ENCODE data around the gene CCNYL1.

The CCNYL1 gene

DNA sequence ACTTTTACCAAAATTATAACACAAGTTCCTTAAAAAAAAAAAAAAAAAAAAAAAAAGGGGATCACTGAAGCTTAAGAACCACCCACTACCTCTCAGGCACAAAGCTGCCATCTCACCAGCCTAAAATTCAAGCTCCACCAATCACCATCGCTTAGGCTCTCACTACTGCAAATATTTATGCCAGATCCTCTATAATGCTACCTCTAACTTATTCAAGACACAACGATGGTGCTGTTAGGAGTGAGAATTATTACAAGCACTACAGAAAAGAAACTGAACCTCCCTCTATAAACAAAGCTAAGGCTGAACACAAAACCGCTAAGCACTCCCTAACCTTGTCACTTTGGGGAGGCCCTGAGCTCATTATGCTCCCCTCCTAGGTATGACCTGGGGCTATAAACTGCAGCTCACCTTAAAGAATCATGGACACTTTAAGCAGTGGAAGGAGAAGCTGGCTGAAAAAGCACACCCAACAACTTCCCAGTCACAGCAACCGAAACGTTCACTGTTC lies 54.7 kb downstream of the CCNYL1 start:
- no peak for DNase-seq (ENCODE audit: low read depth, low spot score)

DNA sequence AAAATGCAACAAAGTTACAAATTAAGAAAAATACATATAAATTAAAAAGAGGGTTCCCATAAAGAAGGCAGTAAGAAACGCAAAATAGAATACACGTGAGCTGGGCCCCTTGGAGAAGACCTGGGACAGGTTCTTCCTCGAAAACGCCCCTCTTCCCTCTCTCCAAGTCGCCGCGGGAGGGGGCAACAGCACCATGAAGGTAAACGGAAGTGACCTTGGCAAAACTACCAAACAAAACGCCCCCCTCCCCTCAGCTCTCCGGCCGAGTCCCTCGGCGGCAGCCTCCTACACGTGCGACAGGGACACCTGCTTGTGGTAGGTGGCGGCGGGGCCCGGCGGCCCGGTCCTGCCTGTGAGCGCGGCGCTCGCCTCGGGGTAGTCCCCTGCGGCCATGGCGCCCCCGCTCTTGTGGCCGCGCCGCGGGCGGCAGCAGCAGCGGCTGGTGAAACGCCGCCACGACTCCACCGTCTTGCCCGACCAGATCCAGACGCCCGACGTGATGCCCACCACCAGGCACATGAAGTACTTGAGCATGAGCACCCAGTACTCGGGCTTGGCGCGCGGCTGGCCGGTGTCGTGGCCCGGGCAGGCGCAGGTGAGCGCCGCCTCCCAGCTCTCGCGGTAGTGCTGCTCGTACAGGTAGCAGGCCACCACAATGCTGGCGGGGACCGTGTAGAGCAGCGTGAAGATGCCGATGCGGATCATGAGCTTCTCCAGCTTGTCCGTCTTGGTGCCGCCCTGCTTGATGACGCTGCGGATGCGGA lies 55.4 kb downstream of the CCNYL1 start:
- DNase-seq (ENCODE audit: low read depth, low spot score), result no peak

DNA sequence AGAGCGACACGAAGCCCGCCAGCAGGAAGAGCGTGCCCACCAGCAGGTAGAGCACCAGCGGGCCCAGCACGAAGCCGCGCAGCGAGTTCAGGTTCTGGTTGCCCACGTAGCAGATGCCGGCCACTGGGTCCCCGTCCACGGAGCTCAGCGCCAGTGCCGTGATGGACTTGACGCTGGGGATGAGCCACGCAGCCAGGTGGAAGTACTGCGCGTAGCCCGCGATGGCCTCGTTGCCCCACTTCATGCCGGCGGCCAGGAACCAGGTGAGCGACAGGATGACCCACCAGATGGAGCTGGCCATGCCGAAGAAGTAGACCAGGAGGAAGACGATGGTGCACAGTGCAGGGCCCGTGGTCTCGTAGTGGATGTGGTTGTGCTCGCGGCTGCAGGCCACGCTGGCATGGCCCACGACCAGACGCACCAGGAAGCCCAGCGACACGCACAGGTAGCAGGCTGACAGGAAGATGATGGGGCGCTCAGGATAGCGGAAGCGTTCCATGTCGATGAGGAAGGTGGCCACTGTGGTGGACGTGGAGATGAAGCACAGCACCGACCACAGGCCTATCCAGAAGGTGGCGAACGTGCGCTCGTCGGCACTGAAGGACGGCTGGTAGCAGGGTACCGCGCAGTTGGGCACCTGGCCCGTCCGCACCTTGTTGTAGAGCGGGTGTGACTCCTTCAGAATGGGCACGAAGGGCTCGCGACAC lies 56.2 kb downstream of the CCNYL1 start:
- no peak for DNase-seq (ENCODE audit: low read depth, low spot score)

DNA sequence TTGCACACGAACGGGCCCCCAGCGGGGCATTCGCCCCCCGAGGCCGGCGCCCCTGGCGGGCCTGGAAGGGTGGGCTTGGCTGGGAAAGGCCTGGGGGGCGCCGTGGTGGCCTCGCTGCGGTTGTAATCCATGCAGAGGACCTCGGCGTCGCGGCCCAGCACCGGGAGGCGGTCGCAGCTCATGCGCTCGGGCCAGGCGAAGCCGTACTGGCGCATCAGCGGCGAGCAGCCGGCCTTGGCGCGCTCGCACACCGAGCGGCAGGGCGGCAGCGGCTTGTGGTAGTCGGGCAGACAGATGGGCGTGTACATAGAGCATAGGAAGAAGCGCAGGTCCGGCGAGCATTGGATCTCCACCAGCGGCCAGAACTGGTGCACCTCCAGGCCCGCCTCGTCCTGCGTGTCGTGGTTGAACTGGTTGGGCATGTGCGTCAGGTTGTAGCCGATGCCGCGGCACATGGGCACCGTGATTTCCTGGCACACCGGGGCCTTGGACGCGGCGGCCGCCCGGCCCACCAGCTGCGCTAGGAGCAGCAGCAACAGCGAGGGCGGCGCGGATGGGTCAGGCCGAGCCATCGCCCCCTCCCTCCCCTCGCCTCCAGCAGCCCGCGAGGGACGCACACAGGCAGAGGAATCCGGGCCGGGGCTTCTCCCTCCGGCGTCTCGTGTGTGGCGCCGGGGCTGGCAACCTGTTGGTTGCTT lies 56.9 kb downstream of the CCNYL1 start:
- no peak for DNase-seq (ENCODE audit: low read depth, low spot score)

DNA sequence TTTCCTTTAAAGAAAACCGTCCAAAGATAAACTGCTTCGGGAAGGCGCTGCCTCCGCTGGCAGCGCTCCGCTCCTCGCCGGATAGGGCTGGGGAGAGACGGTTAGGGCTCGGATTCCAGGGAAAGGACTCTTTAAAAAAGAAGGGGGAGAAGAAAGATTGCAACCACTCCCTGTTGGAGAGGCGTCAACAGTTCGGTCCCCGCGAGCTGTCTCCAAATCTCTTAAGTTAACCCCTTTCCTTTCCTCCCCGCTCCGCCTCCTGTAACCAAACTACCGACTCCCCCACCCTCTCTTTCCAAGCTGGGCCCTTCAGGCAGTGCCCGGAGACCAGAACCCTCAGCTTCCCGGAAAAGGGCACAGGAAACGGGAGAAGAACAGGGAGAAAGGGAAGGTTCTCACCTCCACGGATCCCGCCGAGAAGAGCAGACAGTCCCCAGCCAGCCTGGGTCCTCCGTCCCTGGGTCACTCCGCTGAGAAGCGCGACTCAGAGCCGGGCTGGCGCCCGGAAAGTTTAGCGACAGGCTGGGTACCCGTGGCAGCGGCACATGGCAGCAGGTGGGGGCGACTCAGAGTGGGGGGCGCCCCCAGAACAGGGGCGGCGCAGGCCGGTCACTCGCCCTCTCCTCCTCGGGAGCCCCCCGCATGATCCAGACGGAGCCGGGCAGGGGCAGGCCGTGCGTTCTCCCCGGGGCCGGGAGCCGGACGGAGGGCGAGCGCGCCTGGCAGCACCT lies 57.6 kb downstream of the CCNYL1 start:
- DNase-seq (ENCODE audit: low read depth, low spot score), result no peak

DNA sequence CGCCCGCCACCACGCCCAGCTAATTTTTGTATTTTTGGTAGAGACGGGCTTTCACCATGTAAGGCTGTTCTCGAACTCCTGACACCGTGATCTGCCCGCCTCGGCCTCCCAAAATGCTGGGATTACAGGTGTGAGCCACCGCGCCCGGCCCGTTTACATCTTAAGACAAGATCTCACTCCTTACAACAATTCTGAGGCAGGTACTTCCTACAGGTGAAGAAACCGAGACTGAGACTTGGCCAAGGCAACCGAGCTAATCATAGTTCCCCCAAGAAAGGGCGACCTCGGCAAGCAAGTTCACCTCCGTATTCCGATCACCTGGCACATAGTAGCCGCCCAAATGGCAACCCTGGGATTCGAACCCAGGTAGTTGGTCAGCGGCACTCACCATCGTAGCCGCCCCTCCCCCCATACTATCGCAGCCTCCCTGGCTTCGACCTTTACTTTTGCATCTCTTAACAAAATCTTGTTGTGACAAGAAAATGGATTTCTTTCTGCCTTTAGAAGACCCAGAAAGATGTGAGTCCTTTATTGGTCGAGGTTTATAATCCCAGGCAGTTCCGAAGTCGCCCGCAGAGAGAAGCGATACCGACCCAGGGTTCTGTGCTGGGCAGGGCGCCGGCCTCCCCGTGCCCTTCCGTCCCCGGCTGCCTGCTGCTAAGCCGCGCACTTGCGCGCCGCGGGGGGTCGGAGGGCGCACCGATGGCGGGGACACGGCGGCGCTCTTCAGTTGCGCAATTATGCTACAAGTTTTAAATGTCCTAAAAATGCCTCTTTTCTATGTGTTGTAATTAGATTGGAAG lies 59.4 kb downstream of the CCNYL1 start:
- no peak for DNase-seq (ENCODE audit: low read depth, low spot score)

DNA sequence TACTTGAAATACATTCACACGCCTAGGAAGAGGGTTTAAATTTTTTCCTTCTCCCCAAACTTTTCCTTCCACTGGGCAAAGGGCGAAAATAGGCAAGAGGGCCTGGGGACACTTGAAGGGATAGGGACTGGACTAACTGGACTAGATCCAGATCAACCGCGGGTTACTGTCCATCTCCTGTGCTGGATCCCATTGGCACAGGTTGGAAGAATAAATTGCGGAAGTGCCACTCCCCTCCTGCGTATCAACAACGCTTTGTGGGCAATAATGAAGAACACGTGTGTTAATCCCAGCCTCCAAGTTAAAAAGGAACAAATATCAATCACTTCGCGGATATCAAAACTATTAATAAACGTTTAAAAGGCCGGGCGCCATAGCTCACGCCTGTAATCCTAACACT lies 60.0 kb downstream of the CCNYL1 start:
- DNase-seq (ENCODE audit: low read depth, low spot score), result no peak

DNA sequence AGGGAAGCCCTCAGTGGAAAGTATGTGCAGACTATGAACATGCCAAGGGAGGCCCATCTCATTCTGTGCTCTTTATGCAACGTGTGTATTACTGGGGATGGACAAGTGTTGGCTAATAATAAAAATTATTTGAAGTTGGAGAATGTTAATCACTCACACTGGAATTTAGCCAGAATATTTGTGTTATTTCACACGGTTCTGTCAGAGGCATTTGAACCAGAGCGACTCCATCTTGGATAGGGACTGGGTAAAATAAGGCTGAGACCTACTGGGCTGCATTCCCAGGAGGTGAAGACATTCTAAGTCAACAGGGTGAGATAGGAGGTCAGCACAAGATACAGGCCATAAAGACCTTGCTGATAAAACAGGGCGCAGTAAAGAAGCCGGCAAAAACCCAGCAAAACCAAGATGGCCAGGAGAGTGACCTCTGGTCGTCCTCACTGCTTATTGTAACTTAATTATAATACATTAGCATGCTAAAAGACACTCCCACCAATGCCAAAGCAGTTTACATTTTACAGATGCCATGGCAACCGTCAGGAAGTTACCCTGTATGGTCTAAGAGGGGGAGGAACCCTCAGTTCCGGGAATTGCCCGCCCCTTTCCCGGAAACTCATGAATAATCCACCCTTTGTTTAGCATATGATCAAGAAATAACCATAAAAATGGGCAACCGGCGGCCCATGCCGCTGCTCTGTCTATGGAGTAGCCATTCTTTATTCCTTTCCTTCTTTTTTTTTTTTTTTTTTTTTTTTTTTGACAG lies 60.8 kb downstream of the CCNYL1 start:
- no peak for DNase-seq (ENCODE audit: low read depth, low spot score)

DNA sequence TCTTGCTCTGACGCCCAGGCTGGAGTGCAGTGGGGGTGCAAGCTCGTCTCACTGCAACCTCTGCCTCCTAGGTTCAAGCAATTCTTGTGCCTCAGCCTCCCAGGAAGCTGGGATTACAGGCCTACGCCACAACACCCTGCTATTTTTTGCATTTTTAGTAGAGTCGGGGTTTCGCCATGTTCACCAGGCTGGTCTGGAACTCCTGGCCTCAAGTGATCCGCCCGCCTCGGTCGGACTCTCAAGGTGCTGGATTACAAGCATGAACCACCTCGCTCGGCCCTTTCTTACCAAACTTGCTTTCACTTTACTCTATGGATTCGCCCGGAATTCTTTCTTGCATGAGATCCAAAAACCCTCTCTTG lies 61.4 kb downstream of the CCNYL1 start:
- no peak for DNase-seq (ENCODE audit: low read depth, low spot score)

DNA sequence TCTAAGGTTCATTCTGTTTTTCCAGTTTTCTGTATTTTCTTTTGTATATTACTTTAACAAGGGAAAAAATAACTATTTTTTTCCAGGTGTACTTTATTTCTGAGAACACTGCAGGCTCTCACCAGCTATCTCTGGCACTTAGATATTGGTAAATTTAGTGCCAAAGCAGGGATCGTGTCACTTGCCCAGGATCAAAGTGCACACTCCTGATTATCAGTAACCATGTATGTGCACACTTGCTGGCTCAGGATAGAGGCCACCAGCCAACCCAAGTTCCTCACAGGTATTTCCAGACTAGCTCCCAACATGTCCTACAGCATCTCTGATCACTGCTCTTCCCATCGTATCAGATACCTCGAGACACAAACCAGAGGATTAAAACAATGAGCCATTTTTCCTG lies 64.0 kb downstream of the CCNYL1 start:
- DNase-seq (ENCODE audit: low read depth, low spot score), result no peak

DNA sequence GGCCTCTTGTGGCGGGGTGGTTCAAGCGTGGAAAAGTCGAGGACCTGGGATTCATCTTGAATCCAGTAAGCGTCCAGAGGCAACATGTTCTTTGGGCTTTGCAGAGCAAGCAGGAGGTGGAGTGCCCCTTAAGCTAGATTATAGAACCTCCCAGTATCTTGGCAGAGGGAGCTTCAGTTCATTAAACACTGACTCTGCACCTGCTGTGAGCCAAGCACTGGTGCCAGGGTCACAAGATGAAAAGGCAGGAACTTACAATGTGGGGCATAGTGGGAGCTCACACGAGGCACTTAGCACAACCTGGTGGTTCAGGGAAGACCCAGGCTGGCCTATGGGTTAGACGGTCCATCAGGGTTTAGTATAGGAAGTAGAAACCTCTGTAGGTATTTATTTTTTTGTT lies 65.7 kb downstream of the CCNYL1 start:
- DNase-seq (ENCODE audit: low read depth, low spot score), result no peak

DNA sequence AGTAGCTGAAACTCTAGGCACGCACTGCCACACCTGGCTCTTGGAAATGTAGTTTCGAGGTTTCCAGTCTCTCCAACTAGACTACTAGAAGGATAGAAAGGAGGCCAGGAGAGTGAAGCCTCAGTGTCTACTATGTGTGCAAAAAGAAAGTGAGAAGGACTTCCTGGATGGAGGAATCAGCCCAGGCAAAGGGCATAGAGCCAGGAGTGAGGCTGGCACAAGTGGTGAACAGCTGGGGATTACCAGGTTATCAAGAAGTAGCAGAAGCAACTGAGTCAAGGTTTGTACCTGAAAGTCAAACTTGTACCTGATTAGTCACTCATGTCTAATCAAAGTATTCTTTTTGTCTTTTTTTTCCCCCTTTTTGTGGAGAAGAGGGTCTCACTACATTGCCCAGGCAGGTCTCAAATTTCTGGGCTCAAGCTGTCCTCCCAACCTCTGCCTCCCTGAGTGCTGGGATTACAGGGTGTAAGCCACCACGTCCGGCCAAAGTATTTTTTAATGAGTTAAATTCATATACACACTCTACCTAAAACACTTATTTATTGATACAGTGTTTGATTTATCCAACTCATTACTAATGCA lies 67.0 kb downstream of the CCNYL1 start:
- no peak for DNase-seq (ENCODE audit: low read depth, low spot score)

DNA sequence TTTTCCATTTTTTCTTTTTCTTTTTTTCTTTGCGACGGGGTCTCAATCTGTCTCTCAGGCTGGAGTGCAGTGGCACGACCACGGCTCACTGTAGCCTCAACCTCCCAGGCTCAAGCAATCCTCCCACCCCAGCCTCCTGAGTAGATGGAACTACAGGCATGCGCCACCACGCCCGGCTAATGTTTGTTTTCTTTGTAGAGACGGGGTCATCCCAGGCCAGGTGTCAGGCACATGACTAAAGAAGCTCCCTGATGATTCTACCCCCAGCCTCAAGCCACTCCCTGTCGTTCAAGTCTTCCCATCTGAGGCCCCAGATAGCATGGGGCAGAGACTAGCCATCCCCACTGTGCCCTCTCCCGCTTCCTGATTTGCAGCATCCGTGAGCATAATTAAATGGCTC lies 68.1 kb downstream of the CCNYL1 start:
- DNase-seq (ENCODE audit: low read depth, low spot score), result no peak

DNA sequence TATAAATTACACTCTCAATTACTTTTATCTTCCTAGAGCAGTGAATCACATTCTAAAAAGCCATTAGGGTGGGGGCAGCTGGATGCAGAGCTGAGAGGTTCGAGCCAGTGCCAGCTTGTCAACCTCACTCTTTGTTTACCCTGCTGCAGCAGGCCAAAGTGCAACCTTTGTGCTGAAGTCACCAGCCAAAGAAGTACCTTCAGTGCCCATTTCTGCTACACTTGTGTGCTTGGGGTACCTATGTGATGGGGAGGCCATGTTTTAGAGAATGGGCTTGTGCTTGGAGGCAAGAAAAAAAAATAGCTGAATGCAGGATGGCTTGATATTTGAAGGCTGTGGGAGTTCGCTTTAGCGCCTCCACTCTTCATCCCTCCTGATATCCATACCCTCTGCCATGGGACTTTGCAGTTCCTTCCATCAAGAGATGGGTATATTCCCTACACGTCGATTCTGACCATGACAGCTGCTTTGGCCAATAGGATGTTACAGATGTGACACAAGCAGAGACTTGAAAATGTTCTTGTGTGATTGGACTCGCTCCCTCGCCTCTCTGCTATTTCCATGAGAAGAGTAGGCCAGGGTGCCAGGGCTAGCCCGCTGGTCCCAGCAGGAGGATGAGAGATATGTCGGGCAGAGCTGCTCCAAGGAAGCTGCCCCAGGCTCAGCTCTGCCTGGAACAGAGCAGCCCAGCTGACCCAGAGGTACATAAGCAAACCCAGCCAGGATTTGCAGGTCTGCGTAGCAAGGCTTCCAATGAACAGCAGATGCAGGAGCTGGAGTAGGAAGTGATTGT lies 71.0 kb downstream of the CCNYL1 start:
- DNase-seq (ENCODE audit: low read depth, low spot score), result no peak

DNA sequence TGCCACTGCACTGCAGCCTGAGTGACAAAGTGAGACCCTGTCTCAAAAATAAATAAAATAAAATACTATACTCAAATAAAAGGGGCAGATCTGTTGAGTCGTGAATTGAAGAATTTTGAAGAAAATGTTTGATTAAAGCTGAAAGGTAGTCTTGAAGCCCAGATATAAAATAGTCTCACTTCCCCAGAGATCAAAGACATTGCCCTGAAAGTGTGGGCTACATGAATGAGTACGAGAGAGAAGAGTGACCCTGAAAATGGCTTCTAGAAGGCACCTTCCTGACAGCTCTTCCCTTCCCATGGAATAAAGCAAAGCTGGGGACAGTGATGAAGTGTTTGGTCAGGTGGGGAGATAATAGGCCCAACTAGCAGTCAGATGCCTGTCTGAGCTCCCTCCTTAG lies 72.1 kb downstream of the CCNYL1 start:
- no peak for DNase-seq (ENCODE audit: low read depth, low spot score)

DNA sequence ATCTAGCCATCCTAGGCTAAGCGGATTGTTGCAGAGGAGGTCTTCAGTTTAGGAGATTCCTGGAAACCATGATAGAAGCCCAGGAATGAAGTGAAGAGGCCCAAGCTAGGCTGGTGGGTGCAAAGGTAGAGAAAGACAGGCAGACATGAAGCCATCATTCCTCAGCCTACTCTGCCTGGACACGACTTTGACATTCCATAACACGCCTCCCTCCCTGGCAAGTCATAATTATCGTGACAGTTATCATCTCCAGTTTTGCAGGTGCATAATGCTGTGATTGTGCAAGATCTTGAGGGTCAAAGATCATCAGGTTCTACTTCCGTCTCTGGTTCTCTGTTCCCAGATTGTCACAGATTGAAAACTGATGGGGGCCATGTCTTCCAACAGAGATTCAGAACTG lies 73.5 kb downstream of the CCNYL1 start:
- DNase-seq (ENCODE audit: low read depth, low spot score), result no peak

DNA sequence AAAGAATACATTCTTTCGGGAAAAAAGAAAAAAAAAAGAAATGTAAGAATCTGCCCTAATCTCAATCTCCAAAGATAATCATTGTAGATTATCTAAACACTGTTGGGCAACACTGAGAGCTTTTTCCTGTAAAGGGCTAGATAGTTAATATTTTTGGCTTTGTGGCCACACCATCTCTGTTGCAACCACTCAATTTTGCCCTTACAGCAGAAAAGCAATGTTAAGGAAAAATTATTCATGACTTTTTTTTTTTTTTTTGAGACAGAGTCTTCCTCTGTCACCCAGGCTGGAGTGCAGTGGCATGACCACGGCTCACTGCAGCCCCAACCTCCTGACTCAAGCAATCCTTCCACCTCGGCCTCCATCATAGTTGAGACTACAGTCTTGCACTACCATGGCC lies 75.6 kb downstream of the CCNYL1 start:
- DNase-seq (ENCODE audit: low read depth, low spot score), result no peak

DNA sequence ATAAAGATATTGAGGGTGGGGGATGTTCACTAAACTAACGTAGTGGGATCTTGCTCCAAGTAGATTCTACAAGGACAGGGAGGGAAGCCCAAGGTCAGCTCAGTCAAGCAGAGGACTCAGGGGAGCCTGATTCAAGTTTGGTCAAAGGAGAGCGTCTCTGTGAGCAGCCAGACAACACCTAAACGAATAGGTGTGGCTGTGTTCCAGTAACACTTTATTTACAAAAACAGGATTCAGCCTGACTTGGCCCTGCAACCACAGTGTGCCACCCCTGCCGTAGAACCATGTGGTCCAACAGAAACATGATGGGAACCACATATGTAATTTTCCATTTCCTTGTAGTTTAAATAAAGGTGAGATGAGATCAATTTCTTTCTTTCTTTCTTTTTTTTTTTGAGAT lies 76.4 kb downstream of the CCNYL1 start:
- DNase-seq (ENCODE audit: low read depth, low spot score), result no peak

DNA sequence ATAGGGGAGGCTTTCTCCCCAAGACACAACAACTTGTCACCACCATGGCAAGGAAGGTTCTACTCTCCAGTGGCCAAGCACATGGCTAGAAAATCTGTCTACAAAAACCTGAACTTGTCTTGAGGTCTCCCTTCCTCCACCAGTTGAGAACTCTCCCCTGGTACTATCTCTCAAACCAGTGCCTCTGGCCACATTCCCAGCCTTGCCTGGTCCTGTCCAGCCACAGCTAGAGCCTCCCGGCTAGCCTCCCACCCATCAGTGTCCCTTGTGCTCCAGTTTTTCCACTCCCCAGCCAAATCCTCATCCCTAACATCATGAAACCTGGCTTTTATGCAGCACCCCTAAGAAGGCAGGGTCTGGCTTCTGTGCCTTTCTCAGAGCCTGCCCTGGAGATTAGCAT lies 79.5 kb downstream of the CCNYL1 start:
- no peak for DNase-seq (ENCODE audit: low read depth, low spot score)
